Stimulated activated CD4-positive, alpha-beta T cell treated with anti-CD3 and anti-CD28 coated beads, Interleukin-2, amount 100 ng/mL, for 4 hours (primary cell): ENCODE results near the gene IGSF9.

Experiments
- DNase-seq: peaks from one replicate; pipeline ENCODE4 v3.0.0-alpha.2; 2020; ENCODE audit warnings: low read depth

The IGSF9 gene

DNA sequence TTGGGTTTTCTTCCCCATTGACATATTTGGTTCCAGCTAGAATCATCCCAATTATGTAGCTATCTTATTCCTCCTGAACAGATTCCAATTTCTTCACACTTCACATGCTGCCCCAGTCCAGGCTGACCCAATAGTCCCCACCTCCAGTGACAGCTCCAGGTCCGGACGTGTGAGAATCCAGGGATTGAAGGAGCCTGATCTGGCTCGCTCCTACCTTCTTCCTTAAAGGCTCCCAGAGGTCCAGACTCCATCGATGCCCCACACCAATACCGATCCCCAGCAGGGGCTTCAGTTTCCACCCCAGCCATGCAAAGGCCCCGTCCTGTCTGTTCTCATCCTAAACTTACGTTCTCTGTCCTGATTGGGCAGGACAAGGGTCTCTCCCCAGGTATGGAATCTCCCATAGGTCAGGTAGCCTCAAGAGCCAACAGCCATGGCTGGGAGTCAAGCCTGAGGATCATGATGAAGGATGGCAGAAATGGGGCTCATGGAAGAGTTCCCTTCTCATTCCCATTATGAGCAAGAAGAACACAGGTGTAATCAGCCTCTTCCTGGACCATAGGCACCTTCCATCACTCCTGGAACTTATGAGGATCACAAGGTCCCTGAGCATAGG is 29.0 kb upstream of the IGSF9 start:
- DNase-seq: no peak

DNA sequence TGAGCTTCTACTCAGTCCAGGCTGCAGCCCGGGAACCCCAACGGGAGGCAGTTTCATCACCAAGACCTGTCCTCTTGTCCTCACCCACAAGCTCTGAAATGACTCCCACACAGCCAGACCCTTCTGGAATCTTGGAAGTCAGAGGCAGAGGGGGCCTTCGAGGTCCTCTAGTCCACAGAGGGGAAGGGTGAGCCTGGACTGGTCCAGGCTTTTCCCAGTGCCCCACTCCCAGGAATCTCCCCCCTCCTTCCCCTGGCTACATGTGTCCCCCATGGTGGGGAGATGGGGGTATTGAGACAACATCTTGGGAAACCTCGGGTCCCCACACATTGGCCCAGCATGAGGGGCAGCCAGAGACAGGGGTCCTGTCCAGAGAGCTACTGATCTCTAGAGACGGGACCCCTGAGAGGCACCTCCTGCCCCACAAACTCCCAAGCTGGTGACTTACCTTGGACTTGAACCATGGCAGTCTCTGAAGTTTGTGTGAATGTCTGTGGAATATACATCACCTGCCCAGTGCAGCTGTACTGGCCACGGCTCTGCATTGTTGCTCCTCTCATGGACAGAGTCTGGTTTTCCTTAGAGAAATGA is 28.0 kb upstream of the IGSF9 start:
- DNase-seq: no peak

DNA sequence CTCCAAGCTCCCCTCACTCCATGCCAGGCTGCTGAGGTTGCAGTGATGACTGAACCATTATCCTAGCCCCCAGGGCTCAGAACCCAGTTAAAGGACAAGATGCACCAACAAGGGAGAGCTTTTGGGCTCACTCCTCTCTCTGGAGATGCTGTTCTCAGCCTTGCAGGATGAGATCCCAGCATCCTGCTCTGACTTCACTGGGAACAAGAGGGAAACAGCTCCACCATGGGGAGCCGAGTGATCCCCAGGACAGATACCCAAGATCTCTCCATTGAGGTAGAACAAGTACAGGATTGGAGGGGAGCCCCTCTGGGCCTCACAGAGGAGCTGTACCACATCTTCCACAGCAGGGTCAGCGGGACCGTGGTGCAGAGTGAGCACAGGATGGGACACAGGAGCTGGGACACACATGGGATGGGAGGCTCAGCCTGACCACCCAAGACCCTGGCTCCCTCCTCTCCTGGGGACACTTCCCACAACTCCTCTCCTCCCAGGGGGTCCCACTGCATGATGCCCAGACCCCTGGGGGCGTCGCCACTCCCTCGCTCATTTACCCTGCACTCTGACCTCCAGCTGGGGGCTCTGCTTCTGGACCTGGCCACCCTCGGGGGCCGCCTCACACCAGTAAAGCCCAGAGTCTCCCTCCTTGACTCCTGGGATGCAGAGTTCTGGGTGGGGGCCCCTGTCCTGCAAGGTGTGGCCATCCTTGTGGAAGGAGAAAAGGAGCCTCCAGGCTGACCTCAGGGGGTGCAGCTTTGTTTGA is 27.2 kb upstream of the IGSF9 start:
- DNase-seq: no peak

GRCh38 chr1:159970932-159971342 is 25.5 kb upstream of the IGSF9 start:
- DNase-seq: no peak

- no peak for DNase-seq
Measured at GRCh38 chr1:159968901-159969300, 23.5 kb upstream of the IGSF9 start.

DNA sequence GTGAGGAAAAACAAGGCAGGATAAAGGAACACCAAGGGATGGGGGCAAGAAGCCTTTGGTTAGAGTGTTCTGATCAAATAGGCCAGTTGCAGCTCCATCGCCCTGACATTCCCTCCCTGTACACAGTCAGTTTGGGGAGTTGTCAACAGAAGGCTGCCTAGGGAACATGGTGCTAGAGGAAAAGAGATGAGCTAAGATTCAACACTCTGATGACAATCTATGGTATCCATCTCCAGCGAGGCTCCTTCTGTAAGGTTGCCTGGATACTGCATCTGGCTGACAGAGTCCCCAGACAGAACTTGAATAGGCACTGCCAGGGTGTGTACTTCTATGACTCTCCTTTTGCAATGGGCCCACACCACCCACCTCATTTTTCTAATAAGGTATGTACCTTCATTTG is 19.9 kb upstream of the IGSF9 start:
- DNase-seq: no peak

GRCh38 chr1:159964144-159964543 is 18.7 kb upstream of the IGSF9 start:
- DNase-seq: no peak

- DNase-seq: no peak
Measured at GRCh38 chr1:159962176-159962575, 16.8 kb upstream of the IGSF9 start.

GRCh38 chr1:159961636-159962035 is 16.2 kb upstream of the IGSF9 start:
- DNase-seq: no peak

DNA sequence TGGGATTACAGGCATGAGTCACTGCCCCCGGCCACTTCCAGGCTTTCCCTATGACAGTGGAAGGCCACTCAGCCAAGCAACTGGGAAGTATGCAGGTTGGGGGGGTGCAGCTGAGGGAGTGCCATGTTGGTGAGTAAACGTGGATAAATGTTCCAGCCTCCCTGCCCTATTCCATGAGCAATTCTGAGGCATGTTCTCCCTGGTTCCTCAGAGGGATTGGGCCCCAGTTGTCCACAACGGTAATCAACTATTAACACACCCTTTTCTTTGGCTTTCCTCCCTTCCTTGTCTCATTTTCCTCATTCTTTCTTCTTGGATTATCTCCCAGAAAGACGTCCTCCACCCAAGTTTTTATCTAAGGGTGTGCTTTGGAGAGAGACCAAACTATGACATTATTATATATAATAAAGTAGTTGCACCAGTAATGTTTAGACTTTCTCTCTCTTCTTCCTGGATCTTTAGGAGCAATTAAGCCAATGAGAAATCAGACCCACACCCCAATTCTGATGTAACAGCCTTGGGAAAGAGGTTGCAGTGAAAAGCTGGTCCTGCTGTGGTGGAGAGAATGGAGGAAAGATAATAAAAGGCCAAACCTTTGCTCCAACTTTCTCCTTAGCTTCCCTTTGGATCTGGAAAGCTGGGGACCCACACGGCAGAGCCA is 15.4 kb upstream of the IGSF9 start:
- DNase-seq: no peak

- DNase-seq: no peak
Measured at GRCh38 chr1:159959451-159959850, 14.0 kb upstream of the IGSF9 start.

DNA sequence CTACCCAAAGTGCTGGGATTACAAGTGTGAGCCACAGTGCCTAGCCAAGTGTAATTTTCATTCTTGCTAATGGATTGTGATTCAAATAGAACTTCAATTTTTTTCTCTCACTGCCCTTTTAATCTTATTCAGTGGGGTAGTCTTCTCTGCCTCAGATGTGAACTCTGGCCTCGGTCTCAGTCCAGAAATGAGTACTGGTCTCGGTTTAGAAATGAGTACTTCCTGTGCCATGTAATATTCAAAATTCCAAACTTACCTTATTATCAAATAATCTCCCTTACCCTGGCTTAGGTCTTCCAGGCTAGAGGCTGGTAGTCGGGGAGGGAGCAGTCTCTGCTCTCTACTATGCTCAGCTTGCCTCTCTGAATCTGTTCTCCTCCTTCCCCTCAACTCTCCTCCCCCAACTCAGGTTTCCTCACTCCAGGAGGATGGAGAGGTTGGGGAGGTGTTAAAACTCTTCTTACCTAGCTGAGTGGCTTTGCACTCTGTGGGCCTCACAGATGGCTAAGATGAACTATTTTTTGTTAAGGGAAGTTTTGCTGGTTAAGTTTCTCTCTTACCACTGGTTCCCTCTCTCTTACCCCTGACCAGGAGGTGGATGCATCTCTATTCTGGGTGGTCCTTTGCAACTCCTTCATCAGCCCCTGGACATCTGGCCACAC is 13.4 kb upstream of the IGSF9 start:
- DNase-seq: no peak

- DNase-seq: no peak
Measured at GRCh38 chr1:159957824-159958268, 12.4 kb upstream of the IGSF9 start.

- DNase-seq: no peak
Measured at GRCh38 chr1:159955456-159955855, 10.0 kb upstream of the IGSF9 start.

- DNase-seq: no peak
Measured at GRCh38 chr1:159953536-159954515, 8.4 kb upstream of the IGSF9 start, which contains the start of gene SLAMF9. Gene SLAMF9 (minus strand): TSS chr1:159954237. CDS start chr1:159954137, 100 bp downstream.

GRCh38 chr1:159952932-159953331 is 7.5 kb upstream of the IGSF9 start:
- no peak for DNase-seq

GRCh38 chr1:159951551-159951950 is 6.1 kb upstream of the IGSF9 start:
- no peak for DNase-seq

GRCh38 chr1:159951016-159951415 is 5.6 kb upstream of the IGSF9 start:
- DNase-seq: no peak

DNA sequence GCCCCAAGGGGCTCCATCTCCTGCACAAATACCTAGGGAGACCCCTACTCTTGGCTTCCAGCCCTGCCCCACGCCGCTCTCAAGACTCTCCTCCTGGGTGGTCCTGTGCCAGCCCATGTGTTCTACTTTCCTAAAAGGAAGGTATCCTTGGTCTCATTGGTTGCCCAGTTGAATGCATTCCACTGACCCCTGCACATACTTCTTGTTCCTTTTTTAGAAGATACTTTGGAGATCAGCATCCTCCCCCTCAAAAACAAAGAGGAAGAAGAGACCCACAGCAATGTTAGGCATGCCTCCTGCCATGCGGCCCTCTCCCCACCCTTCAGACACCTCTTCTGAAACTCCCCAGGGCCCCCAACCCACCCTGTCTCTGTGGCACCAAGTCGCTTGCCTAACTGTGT is 4.6 kb upstream of the IGSF9 start:
- DNase-seq: no peak

GRCh38 chr1:159949123-159949522 is 3.7 kb upstream of the IGSF9 start:
- DNase-seq: no peak

GRCh38 chr1:159947942-159948341 is 2.5 kb upstream of the IGSF9 start:
- no peak for DNase-seq
